ENCODE results near the gene MLC1.

MLC1 gene

GRCh38 chr22:50104141-50104544 lies 18.9 kb upstream of the MLC1 start:
- H3K4me3 ChIP-seq (replicated peaks; ENCODE audit: low read depth, low read length) = no peak overlapping the region
- no peak for DNase-seq (ENCODE audit: extremely low read depth, low read depth)
- no peak for TF ChIP-seq CTCF (IDR thresholded peaks at IDR 0.05; ENCODE audit: low read depth, low read length, missing control alignments)

- no peak for DNase-seq (ENCODE audit: extremely low read depth, low read depth)
- TF ChIP-seq CTCF (IDR thresholded peaks at IDR 0.05; ENCODE audit: low read depth, low read length, missing control alignments) = no peak
- no peak overlapping the region for H3K4me3 ChIP-seq (replicated peaks; ENCODE audit: low read depth, low read length)
Observed at GRCh38 chr22:50102946-50103345, 17.7 kb upstream of the MLC1 start.

- H3K4me3 ChIP-seq (replicated peaks; ENCODE audit: low read depth, low read length) = no peak overlapping the region
- DNase-seq (ENCODE audit: extremely low read depth, low read depth) = no peak
- TF ChIP-seq CTCF (IDR thresholded peaks at IDR 0.05; ENCODE audit: low read depth, low read length, missing control alignments) = no peak
Observed at GRCh38 chr22:50101870-50102565, 16.8 kb upstream of the MLC1 start.

GRCh38 chr22:50098052-50098451 lies 12.8 kb upstream of the MLC1 start:
- DNase-seq (ENCODE audit: extremely low read depth, low read depth) = no peak
- H3K4me3 ChIP-seq (replicated peaks; ENCODE audit: low read depth, low read length) = no peak overlapping the region
- TF ChIP-seq CTCF (IDR thresholded peaks at IDR 0.05; ENCODE audit: low read depth, low read length, missing control alignments) = no peak

- H3K4me3 ChIP-seq (replicated peaks; ENCODE audit: low read depth, low read length) = no peak overlapping the region
- DNase-seq (ENCODE audit: extremely low read depth, low read depth) = no peak
- no peak for TF ChIP-seq CTCF (IDR thresholded peaks at IDR 0.05; ENCODE audit: low read depth, low read length, missing control alignments)
Observed at GRCh38 chr22:50092342-50092741, 7.1 kb upstream of the MLC1 start.

- DNase-seq (ENCODE audit: extremely low read depth, low read depth) = no peak
- no peak overlapping the region for H3K4me3 ChIP-seq (replicated peaks; ENCODE audit: low read depth, low read length)
- no peak for TF ChIP-seq CTCF (IDR thresholded peaks at IDR 0.05; ENCODE audit: low read depth, low read length, missing control alignments)
Observed at GRCh38 chr22:50091092-50091768, 6.0 kb upstream of the MLC1 start.

Measured in HFF-Myc (cell line).